NCI-H345 (cell line): ENCODE measurements around the gene PPM1J.

Experiments used
- DNase-seq: peaks from one replicate; lab custom pipeline; 2025; lab: John Stamatoyannopoulos, UW

PPM1J gene

GRCh38 chr1:112687785-112688496, 27.2 kb downstream of the PPM1J start:
- DNase-seq = no peak

- DNase-seq = no peak
Observed at GRCh38 chr1:112687361-112687760, 27.8 kb downstream of the PPM1J start.

- DNase-seq = no peak
Observed at GRCh38 chr1:112686835-112687234, 28.3 kb downstream of the PPM1J start.

GRCh38 chr1:112686417-112686816, 28.7 kb downstream of the PPM1J start:
- DNase-seq = no peak

- no peak for DNase-seq
Observed at GRCh38 chr1:112685913-112686312, 29.2 kb downstream of the PPM1J start.

- DNase-seq = no peak
Observed at GRCh38 chr1:112678605-112679004, 36.5 kb downstream of the PPM1J start.

GRCh38 chr1:112677501-112677900, 37.6 kb downstream of the PPM1J start:
- DNase-seq = no peak

GRCh38 chr1:112676543-112676942, 38.6 kb downstream of the PPM1J start:
- DNase-seq = no peak

GRCh38 chr1:112675728-112676381, 39.3 kb downstream of the PPM1J start:
- no peak for DNase-seq

GRCh38 chr1:112674986-112675727, 40.0 kb downstream of the PPM1J start:
- peak; percentile 63 for DNase-seq

GRCh38 chr1:112674440-112674985, 40.6 kb downstream of the PPM1J start, which contains the start of gene MOV10:
Gene MOV10, plus strand, starts transcription at chr1:112674659. Its CDS starts 254 bp downstream, at chr1:112674913.
- peak; percentile 67 for DNase-seq

- DNase-seq = no peak
Observed at GRCh38 chr1:112673592-112674439, 41.3 kb downstream of the PPM1J start.

GRCh38 chr1:112672842-112673241, 42.3 kb downstream of the PPM1J start:
- no peak for DNase-seq

GRCh38 chr1:112672009-112672408, 43.1 kb downstream of the PPM1J start:
- no peak for DNase-seq

GRCh38 chr1:112666946-112667345, 48.2 kb downstream of the PPM1J start:
- no peak for DNase-seq

- DNase-seq = no peak
Observed at GRCh38 chr1:112665857-112666256, 49.3 kb downstream of the PPM1J start.
